Astrocyte (in vitro differentiated cells and primary cell): Measurements from ENCODE around the gene CPNE5. TPM values are rescaled to one million over a fixed set of nuclear protein-coding genes. Genes with fewer than 3 reads are reported as not detected.
A peak's percentile ranks its signal among the peaks of the same experiment; 100 is the strongest.

Source experiments
- DNase-seq: peaks from one replicate; pipeline ENCODE4 v3.0.0-alpha.2; 2010; ENCODE audit warnings: low read depth
- FAIRE-seq: peaks from 2 replicates; lab custom pipeline; 2011; peaks lifted over from hg19 to GRCh38; lab: Jason Lieb, UNC
- H2AFZ ChIP-seq: 2 replicates; pipeline ENCODE4 v1.6.0; 2012; ENCODE audit warnings: low read depth, low read length, inconsistent platforms
- H3K27ac ChIP-seq: 2 replicates; pipeline ENCODE4 v1.5.1; 2011; ENCODE audit warnings: low read depth, low read length, inconsistent platforms
- H3K27me3 ChIP-seq: 2 replicates; pipeline ENCODE4 v1.6.0; 2011; ENCODE audit warnings: low read length, inconsistent platforms; ENCODE audit not compliant: insufficient read depth
- H3K36me3 ChIP-seq: 2 replicates; pipeline ENCODE4 v1.5.1; 2011; ENCODE audit warnings: low read length, inconsistent platforms; ENCODE audit not compliant: insufficient read depth
- H3K4me1 ChIP-seq: 2 replicates; pipeline ENCODE4 v1.5.1; 2011; ENCODE audit warnings: low read length, inconsistent platforms; ENCODE audit not compliant: insufficient read depth
- H3K4me2 ChIP-seq: 2 replicates; pipeline ENCODE4 v1.6.0; 2012; ENCODE audit warnings: low read length, inconsistent platforms
- H3K4me3 ChIP-seq: 2 replicates; pipeline ENCODE4 v1.5.1; 2011; ENCODE audit warnings: low read depth, mild to moderate bottlenecking, low read length, inconsistent platforms; ENCODE audit not compliant: insufficient read depth
- H3K79me2 ChIP-seq: 2 replicates; pipeline ENCODE4 v1.6.0; 2012; ENCODE audit warnings: mild to moderate bottlenecking, low read length, inconsistent platforms; ENCODE audit not compliant: insufficient read depth
- H3K9ac ChIP-seq: 2 replicates; pipeline ENCODE4 v1.6.0; 2012; ENCODE audit warnings: mild to moderate bottlenecking, low read length, inconsistent platforms
- H3K9me3 ChIP-seq: 2 replicates; pipeline ENCODE4 v1.5.1; 2012; ENCODE audit warnings: low read depth, mild to moderate bottlenecking, low read length, inconsistent platforms; ENCODE audit not compliant: insufficient read depth
- H4K20me1 ChIP-seq: 2 replicates; pipeline ENCODE4 v1.6.0; 2012; ENCODE audit warnings: low read length, inconsistent platforms; ENCODE audit not compliant: insufficient read depth
- H3K27ac Mint-ChIP-seq: one replicate; pipeline ENCODE4 v1.8.0; 2021; ENCODE audit warnings: mild to moderate bottlenecking, mixed read lengths; ENCODE audit not compliant: unreplicated experiment
- H3K27me3 Mint-ChIP-seq: one replicate; pipeline ENCODE4 v1.8.0; 2021; ENCODE audit warnings: low read depth, mixed read lengths; ENCODE audit not compliant: unreplicated experiment
- H3K36me3 Mint-ChIP-seq: one replicate; pipeline ENCODE4 v1.8.0; 2021; ENCODE audit warnings: low read depth, mixed read lengths; ENCODE audit not compliant: unreplicated experiment
- H3K4me1 Mint-ChIP-seq: one replicate; pipeline ENCODE4 v1.8.0; 2021; ENCODE audit warnings: low read depth, mixed read lengths; ENCODE audit not compliant: unreplicated experiment
- H3K4me3 Mint-ChIP-seq: one replicate; pipeline ENCODE4 v1.8.0; 2021; ENCODE audit warnings: mild to moderate bottlenecking, moderate library complexity, mixed read lengths; ENCODE audit not compliant: unreplicated experiment
- H3K9me3 Mint-ChIP-seq: one replicate; pipeline ENCODE4 v1.8.0; 2021; ENCODE audit warnings: mild to moderate bottlenecking, mixed read lengths; ENCODE audit not compliant: unreplicated experiment
- EZH2 ChIP-seq: IDR thresholded peaks from 2 replicates; pipeline ENCODE4 v1.6.1; 2012; ENCODE audit warnings: mild to moderate bottlenecking, low read length, inconsistent platforms; ENCODE audit not compliant: insufficient read depth
- total RNA-seq: library from RNA; stranded (reverse); gene quantifications from 2 replicates; pipeline ENCODE4 v1.2.1, GENCODE V29; 2021
- TF ChIP-seq, protein P1 (sequence below): IDR thresholded peaks from 2 replicates; pipeline ENCODE4 v1.5.1; 2011; ENCODE audit warnings: low read depth, mild to moderate bottlenecking, inconsistent platforms, low read length, moderate library complexity; ENCODE audit not compliant: insufficient read depth

CPNE5 gene
- total RNA-seq, 1 donor from 2014 or later, result 0.11 TPM

DNA sequence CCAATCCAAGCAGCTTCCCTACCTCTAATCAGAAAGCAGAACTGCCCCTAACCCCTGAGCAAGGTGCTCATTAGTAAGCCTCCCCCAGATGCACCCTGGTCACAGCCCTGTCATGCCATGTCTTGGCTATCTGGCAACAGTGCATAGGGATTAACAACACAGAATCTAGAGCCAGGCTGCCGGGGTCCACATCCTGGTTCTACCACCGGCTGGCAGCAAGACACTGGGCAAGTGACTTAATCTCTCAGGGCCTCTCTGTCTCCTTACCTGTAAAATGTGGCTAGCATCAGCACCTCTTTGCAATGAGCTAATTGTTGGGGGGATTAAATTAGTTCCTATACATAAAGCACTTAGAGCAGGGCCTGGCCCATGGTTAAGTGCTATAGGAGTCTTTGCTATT lies 68.1 kb downstream of the CPNE5 start:
- no peak for TF ChIP-seq EZH2
- TF ChIP-seq, protein P1, sequence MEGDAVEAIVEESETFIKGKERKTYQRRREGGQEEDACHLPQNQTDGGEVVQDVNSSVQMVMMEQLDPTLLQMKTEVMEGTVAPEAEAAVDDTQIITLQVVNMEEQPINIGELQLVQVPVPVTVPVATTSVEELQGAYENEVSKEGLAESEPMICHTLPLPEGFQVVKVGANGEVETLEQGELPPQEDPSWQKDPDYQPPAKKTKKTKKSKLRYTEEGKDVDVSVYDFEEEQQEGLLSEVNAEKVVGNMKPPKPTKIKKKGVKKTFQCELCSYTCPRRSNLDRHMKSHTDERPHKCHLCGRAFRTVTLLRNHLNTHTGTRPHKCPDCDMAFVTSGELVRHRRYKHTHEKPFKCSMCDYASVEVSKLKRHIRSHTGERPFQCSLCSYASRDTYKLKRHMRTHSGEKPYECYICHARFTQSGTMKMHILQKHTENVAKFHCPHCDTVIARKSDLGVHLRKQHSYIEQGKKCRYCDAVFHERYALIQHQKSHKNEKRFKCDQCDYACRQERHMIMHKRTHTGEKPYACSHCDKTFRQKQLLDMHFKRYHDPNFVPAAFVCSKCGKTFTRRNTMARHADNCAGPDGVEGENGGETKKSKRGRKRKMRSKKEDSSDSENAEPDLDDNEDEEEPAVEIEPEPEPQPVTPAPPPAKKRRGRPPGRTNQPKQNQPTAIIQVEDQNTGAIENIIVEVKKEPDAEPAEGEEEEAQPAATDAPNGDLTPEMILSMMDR, result no peak
- H4K20me1 ChIP-seq, result no peaks in the 10 kb centered on the region
- no peak for FAIRE-seq
- H3K4me2 ChIP-seq, result no peak overlapping the region
- no peaks in the 10 kb centered on the region for H3K9me3 ChIP-seq
- no peaks in the 10 kb centered on the region for H3K9me3 Mint-ChIP-seq
- H3K9ac ChIP-seq, result no peak overlapping the region
- H3K27ac ChIP-seq, result no peak overlapping the region
- no peak overlapping the region for H3K27ac Mint-ChIP-seq
- H3K27me3 ChIP-seq, result no peaks in the 10 kb centered on the region
- H3K4me1 Mint-ChIP-seq, result peaks cover 13% of the 10 kb centered on the region
- H3K4me1 ChIP-seq, result peaks cover 20% of the 10 kb centered on the region
- H3K27me3 Mint-ChIP-seq, result peaks cover 5% of the 10 kb centered on the region
- DNase-seq, result no peak
- no peak overlapping the region for H3K4me3 ChIP-seq
- no peaks in the 10 kb centered on the region for H3K79me2 ChIP-seq
- H3K36me3 ChIP-seq, result no peaks in the 10 kb centered on the region
- no peak overlapping the region for H2AFZ ChIP-seq
- H3K36me3 Mint-ChIP-seq, result no peaks in the 10 kb centered on the region
- H3K4me3 Mint-ChIP-seq, result no peak overlapping the region

DNA sequence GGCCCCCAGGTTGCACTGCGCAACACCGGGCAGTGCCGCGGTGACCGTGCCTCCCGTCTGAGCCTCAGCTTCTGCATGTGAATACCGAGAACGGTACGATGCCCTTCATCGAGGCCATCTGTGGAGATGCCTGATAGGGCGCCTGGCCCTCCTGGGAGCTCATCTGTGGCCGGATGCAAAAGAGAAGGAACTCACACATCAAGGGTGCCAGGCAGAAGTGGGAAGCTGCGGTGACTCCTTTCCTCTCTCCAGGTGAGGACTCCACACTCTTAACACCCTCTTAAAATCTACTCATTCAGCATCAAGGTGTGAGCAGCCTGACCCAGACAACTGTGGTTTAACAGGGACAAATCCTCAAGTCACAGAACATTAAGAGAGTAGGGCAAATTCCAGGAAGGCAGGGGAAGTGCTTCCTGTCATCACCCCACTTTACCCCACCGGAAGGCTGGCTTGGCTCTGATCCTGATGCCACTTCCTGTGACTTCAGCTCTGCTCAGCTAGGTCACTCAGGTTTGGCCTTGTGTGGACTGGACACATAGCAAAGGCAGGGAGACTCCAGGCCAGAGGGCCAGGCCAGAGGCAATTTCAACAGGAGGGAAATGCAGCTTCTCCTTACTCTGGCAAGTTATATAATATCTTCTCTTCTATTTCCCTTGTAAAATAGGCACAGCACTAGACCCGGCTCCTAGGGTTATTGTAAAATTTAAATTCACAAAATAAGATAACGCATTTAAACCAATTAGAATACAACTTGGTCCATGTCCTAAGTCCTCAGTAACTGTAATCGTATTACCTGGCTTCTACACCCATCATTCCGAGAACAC lies 69.4 kb downstream of the CPNE5 start:
- Histone ChIP-seq H3K36me3 (no peaks in the 10 kb centered on the region), H3K4me1 (peaks cover 25% of the 10 kb centered on the region), H3K4me2 (peak overlapping the region; percentile 40), H3K27me3 (no peaks in the 10 kb centered on the region), H4K20me1 (no peaks in the 10 kb centered on the region), H3K79me2 (no peaks in the 10 kb centered on the region), H3K27ac (no peak overlapping the region), H3K9ac (no peak overlapping the region), H2AFZ (peak overlapping the region; percentile 53), H3K9me3 (no peaks in the 10 kb centered on the region), H3K4me3 (no peak overlapping the region)
- no peaks in the 10 kb centered on the region for H3K9me3 Mint-ChIP-seq
- H3K4me3 Mint-ChIP-seq, result peak overlapping the region; percentile 40
- TF ChIP-seq, protein P1, result no peak
- no peak for TF ChIP-seq EZH2
- no peak overlapping the region for H3K27ac Mint-ChIP-seq
- H3K4me1 Mint-ChIP-seq, result peaks cover 13% of the 10 kb centered on the region
- H3K27me3 Mint-ChIP-seq, result peaks cover 6% of the 10 kb centered on the region
- no peaks in the 10 kb centered on the region for H3K36me3 Mint-ChIP-seq
- FAIRE-seq, result peak; percentile 50
- peak; percentile 39 for DNase-seq

DNA sequence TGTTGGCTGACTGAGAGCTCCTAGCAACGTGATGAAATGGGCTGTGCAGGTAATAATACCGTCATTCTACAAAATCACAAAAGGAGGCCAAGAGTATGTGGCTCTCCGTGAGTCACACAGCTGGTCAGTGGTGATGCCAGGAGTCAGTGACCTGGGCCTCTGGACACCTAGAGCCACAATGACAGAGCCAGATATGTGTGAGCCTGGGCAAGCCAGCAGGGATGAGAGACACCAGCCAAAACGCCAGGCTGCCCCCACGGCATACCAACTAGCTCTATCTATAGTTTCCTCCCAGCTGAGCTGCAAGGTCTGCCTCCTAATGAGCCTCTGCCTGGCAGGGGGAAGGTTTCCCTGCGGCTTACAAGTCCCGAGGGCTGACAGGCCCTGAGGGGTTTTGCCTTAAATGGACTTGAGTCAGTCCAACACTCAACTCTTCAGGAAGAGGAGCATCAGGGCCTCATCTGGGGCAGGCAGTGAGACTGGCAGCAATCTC lies 70.0 kb downstream of the CPNE5 start:
- TF ChIP-seq, protein P1, result no peak
- TF ChIP-seq EZH2, result no peak
- H3K36me3 Mint-ChIP-seq, result no peaks in the 10 kb centered on the region
- peak overlapping the region; percentile 53 for H2AFZ ChIP-seq
- no peak overlapping the region for H3K27ac Mint-ChIP-seq
- no peak overlapping the region for H3K4me3 ChIP-seq
- no peak for FAIRE-seq
- no peaks in the 10 kb centered on the region for H3K79me2 ChIP-seq
- H3K4me3 Mint-ChIP-seq, result no peak overlapping the region
- peaks cover 25% of the 10 kb centered on the region for H3K4me1 ChIP-seq
- H3K27me3 ChIP-seq, result no peaks in the 10 kb centered on the region
- no peaks in the 10 kb centered on the region for H4K20me1 ChIP-seq
- peak; percentile 34 for DNase-seq
- no peaks in the 10 kb centered on the region for H3K36me3 ChIP-seq
- H3K9me3 Mint-ChIP-seq, result no peaks in the 10 kb centered on the region
- H3K27me3 Mint-ChIP-seq, result peaks cover 8% of the 10 kb centered on the region
- peak overlapping the region; percentile 40 for H3K4me2 ChIP-seq
- H3K9ac ChIP-seq, result no peak overlapping the region
- no peaks in the 10 kb centered on the region for H3K9me3 ChIP-seq
- H3K4me1 Mint-ChIP-seq, result peaks cover 13% of the 10 kb centered on the region
- H3K27ac ChIP-seq, result no peak overlapping the region
